ENCODE measurements around the gene SORBS1.

SORBS1 gene

GRCh38 chr10:95276367-95277200 is 284.6 kb downstream of the SORBS1 start:
- no peak; the same call in 2 of the 3 replicates for ATAC-seq
- TF ChIP-seq ZFP30 (CRISPR knock-in tag; IDR thresholded peaks at IDR 0.05) (no peak), SNAI2 (CRISPR knock-in tag; IDR thresholded peaks at IDR 0.05) (no peak), PATZ1 (CRISPR knock-in tag; IDR thresholded peaks at IDR 0.05; ENCODE audit: borderline replicate concordance) (no peak), TOX (CRISPR knock-in tag; IDR thresholded peaks at IDR 0.05; ENCODE audit: borderline replicate concordance) (no peak), PPARA (CRISPR knock-in tag; IDR thresholded peaks at IDR 0.05; ENCODE audit: borderline replicate concordance) (no peak)

- ATAC-seq = peak; percentile 44
- TF ChIP-seq CREB5 (CRISPR knock-in tag; IDR thresholded peaks at IDR 0.05; ENCODE audit: low read depth) (no peak; the same call in 1 of the 2 replicates), ISL1 (CRISPR knock-in tag; IDR thresholded peaks at IDR 0.05) (peak; percentile 64), POU6F1 (CRISPR knock-in tag; IDR thresholded peaks at IDR 0.05; ENCODE audit: borderline replicate concordance, low read depth) (no peak)
These were observed 285.3 kb downstream of the SORBS1 start for GRCh38 chr10:95275726-95276366.

- peak; percentile 90 for ATAC-seq
- peak; percentile 80; the same call in 1 of the 2 replicates for TF ChIP-seq CSDC2 (CRISPR knock-in tag; IDR thresholded peaks at IDR 0.05)
- TF ChIP-seq ISL1 (CRISPR knock-in tag; IDR thresholded peaks at IDR 0.05) = peak; percentile 29; the same call in 1 of the 2 replicates
- TF ChIP-seq GLIS3 (CRISPR knock-in tag; IDR thresholded peaks at IDR 0.05) = no peak
- 0 out of 2 replicates have a peak, but pooled peaks have one; percentile 33 for TF ChIP-seq ZFP3 (CRISPR knock-in tag; IDR thresholded peaks at IDR 0.05)
- TF ChIP-seq SNAI2 (CRISPR knock-in tag; IDR thresholded peaks at IDR 0.05) = no peak
These were observed 287.5 kb downstream of the SORBS1 start for GRCh38 chr10:95273393-95274312.

GRCh38 chr10:95268438-95268837 is 292.7 kb downstream of the SORBS1 start:
- TF ChIP-seq ZNF8 (CRISPR knock-in tag; IDR thresholded peaks at IDR 0.05) = no peak
- TF ChIP-seq PPARA (CRISPR knock-in tag; IDR thresholded peaks at IDR 0.05; ENCODE audit: borderline replicate concordance) = no peak
- TF ChIP-seq CSRNP3 (CRISPR knock-in tag; IDR thresholded peaks at IDR 0.05) = no peak
- peak; percentile 66 for TF ChIP-seq ISL1 (CRISPR knock-in tag; IDR thresholded peaks at IDR 0.05)
- TF ChIP-seq CSDC2 (CRISPR knock-in tag; IDR thresholded peaks at IDR 0.05) = peak; percentile 65; the same call in 1 of the 2 replicates
- peak; percentile 87 for TF ChIP-seq SNAI2 (CRISPR knock-in tag; IDR thresholded peaks at IDR 0.05)
- no peak for TF ChIP-seq BACH2 (CRISPR knock-in tag; IDR thresholded peaks at IDR 0.05; ENCODE audit: borderline replicate concordance)
- peak; percentile 39 for TF ChIP-seq ZFP3 (CRISPR knock-in tag; IDR thresholded peaks at IDR 0.05)
- TF ChIP-seq TCF4 (CRISPR knock-in tag; IDR thresholded peaks at IDR 0.05; ENCODE audit: borderline replicate concordance) = 0 out of 2 replicates have a peak, but pooled peaks have one; percentile 24
- no peak; the same call in 2 of the 3 replicates for ATAC-seq

GRCh38 chr10:95267251-95267650 is 293.9 kb downstream of the SORBS1 start:
- ATAC-seq = no peak
- TF ChIP-seq POU6F1 (CRISPR knock-in tag; IDR thresholded peaks at IDR 0.05; ENCODE audit: borderline replicate concordance, low read depth) (no peak), ZFP3 (CRISPR knock-in tag; IDR thresholded peaks at IDR 0.05) (no peak), GLIS3 (CRISPR knock-in tag; IDR thresholded peaks at IDR 0.05) (no peak)

Data from SK-N-SH treated with all-trans-retinoic acid at 6 μM for 48 hours (cell line).